ENCODE measurements around the gene RALGAPA2.

RALGAPA2 gene

GRCh38 chr20:20423117-20423516 is 289.3 kb downstream of the RALGAPA2 start:
- no peak for DNase-seq

- DNase-seq, result no peak
Measured at GRCh38 chr20:20417876-20418676, 294.4 kb downstream of the RALGAPA2 start.

- DNase-seq, result peak; percentile 62
Measured at GRCh38 chr20:20415321-20415720, 297.1 kb downstream of the RALGAPA2 start.

- no peak for DNase-seq
Measured at GRCh38 chr20:20414640-20415220, 297.7 kb downstream of the RALGAPA2 start.

- DNase-seq, result no peak
Measured at GRCh38 chr20:20413810-20414281, 298.6 kb downstream of the RALGAPA2 start.

GRCh38 chr20:20412750-20413149 is 299.7 kb downstream of the RALGAPA2 start:
- peak; percentile 91 for DNase-seq

- no peak for DNase-seq
Measured at GRCh38 chr20:20411836-20412235, 300.6 kb downstream of the RALGAPA2 start.

GRCh38 chr20:20411402-20411801 is 301.0 kb downstream of the RALGAPA2 start:
- DNase-seq, result no peak

GRCh38 chr20:20410678-20411077 is 301.8 kb downstream of the RALGAPA2 start:
- DNase-seq, result no peak

GRCh38 chr20:20409331-20409730 is 303.1 kb downstream of the RALGAPA2 start:
- no peak for DNase-seq

GRCh38 chr20:20407891-20408805 is 304.3 kb downstream of the RALGAPA2 start:
- peak; percentile 51 for DNase-seq

- DNase-seq, result no peak
Measured at GRCh38 chr20:20406306-20406705, 306.1 kb downstream of the RALGAPA2 start.

GRCh38 chr20:20405623-20406022 is 306.8 kb downstream of the RALGAPA2 start:
- no peak for DNase-seq

GRCh38 chr20:20404633-20405032 is 307.8 kb downstream of the RALGAPA2 start:
- peak; percentile 16 for DNase-seq

- no peak for DNase-seq
Measured at GRCh38 chr20:20401991-20402390, 310.5 kb downstream of the RALGAPA2 start.

- peak; percentile 51 for DNase-seq
Measured at GRCh38 chr20:20399531-20400500, 312.6 kb downstream of the RALGAPA2 start.

GRCh38 chr20:20398123-20398522 is 314.3 kb downstream of the RALGAPA2 start:
- DNase-seq, result no peak

GRCh38 chr20:20396794-20397193 is 315.6 kb downstream of the RALGAPA2 start:
- DNase-seq, result no peak

- DNase-seq, result no peak
Measured at GRCh38 chr20:20395903-20396568, 316.4 kb downstream of the RALGAPA2 start.

- no peak for DNase-seq
Measured at GRCh38 chr20:20395087-20395486, 317.4 kb downstream of the RALGAPA2 start.

All from suppressor macrophage treated with lipopolysaccharide for 4 hours (primary cell).